ENCODE measurements around the gene SLC22A2. TPM values are rescaled to one million over a fixed set of nuclear protein-coding genes. Genes with fewer than 3 reads are reported as not detected.
"Not testable (repeated sequence)": the region's sequence is repeated elsewhere in the genome, so short reads cannot be mapped to it uniquely, and the experiment has no call there.

SLC22A2 gene
- polyA plus RNA-seq, 3 donors, result not detected

DNA sequence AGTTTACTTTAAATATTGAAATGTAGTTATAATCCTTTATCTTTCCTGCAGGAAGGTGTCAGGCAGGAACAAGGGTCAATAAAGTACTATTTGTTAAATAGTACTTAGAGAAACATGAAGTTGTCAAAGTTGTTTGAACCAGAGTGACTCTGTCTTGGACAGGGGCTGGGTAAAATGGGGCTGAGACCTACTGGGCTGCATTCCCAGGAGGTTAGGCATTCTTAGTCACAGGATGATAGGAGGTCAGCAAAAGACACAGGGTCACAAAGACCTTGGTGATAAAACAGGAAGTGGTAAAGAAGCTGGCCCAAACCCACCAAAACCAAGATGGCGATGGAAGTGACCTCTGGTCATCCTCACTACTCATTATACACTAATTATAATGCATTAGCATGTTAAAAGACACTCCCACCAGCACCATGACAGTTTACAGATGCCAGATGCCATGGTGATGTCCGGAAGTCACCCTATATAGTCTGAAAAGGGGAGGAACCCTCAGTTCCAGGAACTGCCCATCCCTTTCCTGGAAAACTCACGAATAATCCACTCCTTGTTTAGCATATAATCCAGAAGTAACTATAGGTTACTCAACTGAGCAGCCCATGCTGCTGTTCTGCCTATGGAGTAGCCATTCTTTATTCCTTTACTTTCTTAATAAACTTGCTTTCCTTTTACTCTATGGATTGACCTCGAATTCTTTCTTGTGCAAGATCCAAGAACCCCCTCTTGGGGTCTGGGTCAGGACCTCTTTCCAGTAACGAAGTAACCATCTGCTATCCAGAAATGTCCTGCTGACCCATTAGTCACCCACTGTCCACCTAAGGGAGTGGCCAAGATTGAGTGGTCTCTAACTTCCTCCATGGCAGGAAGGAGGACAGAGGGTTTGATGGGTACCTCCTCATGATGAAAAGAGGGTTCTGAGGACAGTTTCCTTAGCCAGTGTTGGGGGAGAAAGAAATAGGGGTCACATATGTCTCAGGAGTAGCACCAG is 19.6 kb downstream of the SLC22A2 start:
- 90% methylated on average over 2 of the region's 5 CpGs for WGBS (ENCODE audit: insufficient coverage)
- Histone ChIP-seq H3K9me3 (replicated peaks in 1 of 2; ENCODE audit: control insufficient read depth in 1 of 2, insufficient read depth in 1 of 2, low read length in 2 of 2) (peaks cover 0 to 4% of the 10 kb centered on the region in 2 donors), H3K4me1 (ENCODE audit: control insufficient read depth in 1 of 2, insufficient read depth in 2 of 2, low read length in 2 of 2) (no peaks in the 10 kb centered on the region), H3K9ac (ENCODE audit: insufficient read depth, low read length, poor library complexity, severe bottlenecking) (no peak overlapping the region), H4K20me1 (ENCODE audit: insufficient read depth, low read length) (no peaks in the 10 kb centered on the region), H3K4me2 (replicated peaks; ENCODE audit: extremely low read depth, low read length, poor library complexity, severe bottlenecking) (no peak overlapping the region), H2AFZ (ENCODE audit: insufficient read depth, low read depth, low read length, poor library complexity, severe bottlenecking) (no peak overlapping the region), H3K36me3 (replicated peaks in 1 of 2; ENCODE audit: control insufficient read depth in 1 of 2, insufficient read depth in 2 of 2, low read length in 2 of 2) (no peaks in the 10 kb centered on the region), H3K4me3 (replicated peaks in 1 of 3; ENCODE audit: low read depth in 2 of 3, low read length in 3 of 3) (no peak overlapping the region), H3K27me3 (ENCODE audit: control insufficient read depth in 2 of 2, insufficient read depth in 2 of 2, low read length in 2 of 2) (no peaks in the 10 kb centered on the region), H3K27ac (ENCODE audit: low read depth in 1 of 2, low read length in 2 of 2) (no peak overlapping the region), H3K79me2 (ENCODE audit: insufficient read depth, low read length) (no peaks in the 10 kb centered on the region)
- intact Hi-C loops (cut with micrococcal nuclease), result no loop called here
- TF ChIP-seq, protein P1, sequence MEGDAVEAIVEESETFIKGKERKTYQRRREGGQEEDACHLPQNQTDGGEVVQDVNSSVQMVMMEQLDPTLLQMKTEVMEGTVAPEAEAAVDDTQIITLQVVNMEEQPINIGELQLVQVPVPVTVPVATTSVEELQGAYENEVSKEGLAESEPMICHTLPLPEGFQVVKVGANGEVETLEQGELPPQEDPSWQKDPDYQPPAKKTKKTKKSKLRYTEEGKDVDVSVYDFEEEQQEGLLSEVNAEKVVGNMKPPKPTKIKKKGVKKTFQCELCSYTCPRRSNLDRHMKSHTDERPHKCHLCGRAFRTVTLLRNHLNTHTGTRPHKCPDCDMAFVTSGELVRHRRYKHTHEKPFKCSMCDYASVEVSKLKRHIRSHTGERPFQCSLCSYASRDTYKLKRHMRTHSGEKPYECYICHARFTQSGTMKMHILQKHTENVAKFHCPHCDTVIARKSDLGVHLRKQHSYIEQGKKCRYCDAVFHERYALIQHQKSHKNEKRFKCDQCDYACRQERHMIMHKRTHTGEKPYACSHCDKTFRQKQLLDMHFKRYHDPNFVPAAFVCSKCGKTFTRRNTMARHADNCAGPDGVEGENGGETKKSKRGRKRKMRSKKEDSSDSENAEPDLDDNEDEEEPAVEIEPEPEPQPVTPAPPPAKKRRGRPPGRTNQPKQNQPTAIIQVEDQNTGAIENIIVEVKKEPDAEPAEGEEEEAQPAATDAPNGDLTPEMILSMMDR (IDR thresholded peaks at IDR 0.05), result no peak
- DNase-seq, result no peak
- H3K4me1 Mint-ChIP-seq, result no peaks in the 10 kb centered on the region
- no peak overlapping the region for H3K4me3 Mint-ChIP-seq
- H3K27ac Mint-ChIP-seq, result no peak overlapping the region
- no peaks in the 10 kb centered on the region for H3K36me3 Mint-ChIP-seq
- H3K27me3 Mint-ChIP-seq (ENCODE audit: low read depth in 3 of 3), result peaks cover 0 to 2% (median 0%) of the 10 kb centered on the region in 3 donors
- peaks cover 0 to 15% (median 2%) of the 10 kb centered on the region in 7 donors for H3K9me3 Mint-ChIP-seq

DNA sequence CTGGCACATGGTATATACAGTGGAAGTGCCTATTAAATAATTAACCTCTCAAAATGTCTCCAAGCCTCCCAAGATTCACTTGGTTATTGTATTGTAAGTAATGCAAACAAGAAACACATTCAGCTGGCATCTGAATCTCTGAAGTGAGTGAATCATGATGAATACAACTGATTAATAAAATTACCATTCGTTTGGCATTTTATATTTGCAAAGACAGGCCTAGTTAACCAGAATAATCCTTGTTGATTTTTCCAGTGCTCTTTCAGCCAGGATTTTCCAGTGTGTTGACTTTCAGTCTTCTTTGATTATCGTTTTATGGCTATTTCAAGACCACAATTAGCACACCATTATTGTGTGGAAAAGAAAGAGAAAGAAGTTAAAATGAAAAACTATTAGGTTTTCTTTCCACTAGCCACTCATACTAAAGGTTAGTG is 20.3 kb downstream of the SLC22A2 start:
- Mint-ChIP-seq H3K4me1 (no peaks in the 10 kb centered on the region), H3K9me3 (peaks cover 0 to 12% (median 2%) of the 10 kb centered on the region in 7 donors), H3K27ac (no peak overlapping the region), H3K4me3 (no peak overlapping the region), H3K27me3 (ENCODE audit: low read depth in 3 of 3) (peaks cover 0 to 2% (median 0%) of the 10 kb centered on the region in 3 donors), H3K36me3 (no peaks in the 10 kb centered on the region)
- no peaks in the 10 kb centered on the region for H4K20me1 ChIP-seq (ENCODE audit: insufficient read depth, low read length)
- DNase-seq, result no peak
- no peak overlapping the region for H3K9ac ChIP-seq (ENCODE audit: insufficient read depth, low read length, poor library complexity, severe bottlenecking)
- no CpG with 5 or more reads among the region's 2 CpGs for WGBS (ENCODE audit: insufficient coverage)
- no peaks in the 10 kb centered on the region for H3K79me2 ChIP-seq (ENCODE audit: insufficient read depth, low read length)
- no peaks in the 10 kb centered on the region for H3K36me3 ChIP-seq (replicated peaks in 1 of 2; ENCODE audit: control insufficient read depth in 1 of 2, insufficient read depth in 2 of 2, low read length in 2 of 2)
- no peaks in the 10 kb centered on the region for H3K4me1 ChIP-seq (ENCODE audit: control insufficient read depth in 1 of 2, insufficient read depth in 2 of 2, low read length in 2 of 2)
- H3K27ac ChIP-seq (ENCODE audit: low read depth in 1 of 2, low read length in 2 of 2), result no peak overlapping the region
- H3K4me2 ChIP-seq (replicated peaks; ENCODE audit: extremely low read depth, low read length, poor library complexity, severe bottlenecking), result no peak overlapping the region
- H3K4me3 ChIP-seq (replicated peaks in 1 of 3; ENCODE audit: low read depth in 2 of 3, low read length in 3 of 3), result no peak overlapping the region
- peaks cover 0 to 4% of the 10 kb centered on the region in 2 donors for H3K9me3 ChIP-seq (replicated peaks in 1 of 2; ENCODE audit: control insufficient read depth in 1 of 2, insufficient read depth in 1 of 2, low read length in 2 of 2)
- no peaks in the 10 kb centered on the region for H3K27me3 ChIP-seq (ENCODE audit: control insufficient read depth in 2 of 2, insufficient read depth in 2 of 2, low read length in 2 of 2)
- H2AFZ ChIP-seq (ENCODE audit: insufficient read depth, low read depth, low read length, poor library complexity, severe bottlenecking), result no peak overlapping the region
- TF ChIP-seq, protein P1 (IDR thresholded peaks at IDR 0.05), result no peak
- intact Hi-C loops (cut with micrococcal nuclease), result no loop called here

DNA sequence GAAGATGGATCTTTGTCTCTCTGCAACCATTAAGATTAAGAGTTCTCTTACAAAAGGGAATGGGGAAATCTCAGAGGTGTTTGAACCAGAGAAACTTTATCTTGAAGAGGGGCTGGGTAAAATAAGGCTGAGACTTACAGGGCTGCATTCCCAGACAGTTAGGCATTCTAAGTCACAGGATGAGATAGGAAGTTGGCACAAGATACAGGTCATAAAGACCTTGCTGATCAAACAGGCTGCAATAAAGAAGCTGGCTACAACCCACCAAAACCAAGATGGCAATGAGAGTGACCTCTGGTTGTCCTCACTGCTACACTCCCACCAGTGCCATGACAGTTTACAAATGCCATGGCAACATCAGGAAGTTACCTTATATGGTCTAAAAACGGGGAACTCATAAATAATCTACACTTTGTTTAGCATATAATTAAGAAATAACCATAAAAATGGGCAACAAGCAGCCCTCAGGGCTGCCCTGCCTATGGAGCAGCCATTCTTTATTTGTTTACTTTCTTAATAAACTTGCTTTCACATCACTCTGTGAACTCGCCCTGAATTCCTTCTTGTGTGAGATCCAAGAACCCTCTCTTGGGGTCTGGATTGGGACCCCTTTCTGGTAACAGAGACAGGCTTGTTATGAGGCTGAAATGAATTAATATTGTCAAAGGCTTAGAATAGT is 20.9 kb downstream of the SLC22A2 start:
- H3K4me1 ChIP-seq (ENCODE audit: control insufficient read depth in 1 of 2, insufficient read depth in 2 of 2, low read length in 2 of 2); H3K27ac ChIP-seq (ENCODE audit: low read depth in 1 of 2, low read length in 2 of 2); H3K27ac Mint-ChIP-seq; H3K36me3 ChIP-seq (replicated peaks in 1 of 2; ENCODE audit: control insufficient read depth in 1 of 2, insufficient read depth in 2 of 2, low read length in 2 of 2); H3K4me1 Mint-ChIP-seq; H3K9me3 ChIP-seq (replicated peaks in 1 of 2; ENCODE audit: control insufficient read depth in 1 of 2, insufficient read depth in 1 of 2, low read length in 2 of 2); H2AFZ ChIP-seq (ENCODE audit: insufficient read depth, low read depth, low read length, poor library complexity, severe bottlenecking); H3K27me3 Mint-ChIP-seq (ENCODE audit: low read depth in 3 of 3); H3K4me3 Mint-ChIP-seq; H3K36me3 Mint-ChIP-seq; DNase-seq; H3K4me3 ChIP-seq (replicated peaks in 1 of 3; ENCODE audit: low read depth in 2 of 3, low read length in 3 of 3); H3K4me2 ChIP-seq (replicated peaks; ENCODE audit: extremely low read depth, low read length, poor library complexity, severe bottlenecking); H3K27me3 ChIP-seq (ENCODE audit: control insufficient read depth in 2 of 2, insufficient read depth in 2 of 2, low read length in 2 of 2); H3K79me2 ChIP-seq (ENCODE audit: insufficient read depth, low read length); H3K9ac ChIP-seq (ENCODE audit: insufficient read depth, low read length, poor library complexity, severe bottlenecking); H4K20me1 ChIP-seq (ENCODE audit: insufficient read depth, low read length); intact Hi-C loops (cut with micrococcal nuclease): not testable (repeated sequence)
- H3K9me3 Mint-ChIP-seq, result peaks cover 0 to 12% (median 2%) of the 10 kb centered on the region in 7 donors
- WGBS (ENCODE audit: insufficient coverage), result no CpG with 5 or more reads among the region's 2 CpGs
